Mucosa of rectum (tissue), 2 donors: Measurements from ENCODE around the gene ENPP7.

Experiments used
- H3K27ac ChIP-seq, 2 donors: one replicate each; pipeline ENCODE4 v1.7.0; 2013; ENCODE audit warnings: inconsistent platforms in 2 of 2, low read depth in 2 of 2, low read length in 2 of 2
- H3K27me3 ChIP-seq, 2 donors: one replicate each; pipeline ENCODE4 v1.7.0; 2013; ENCODE audit warnings: low read length in 2 of 2; ENCODE audit not compliant: control insufficient read depth in 2 of 2, insufficient read depth in 2 of 2
- H3K36me3 ChIP-seq, 2 donors: one replicate each; pipeline ENCODE4 v1.7.0; 2013; ENCODE audit warnings: low read length in 2 of 2; ENCODE audit not compliant: control insufficient read depth in 2 of 2, insufficient read depth in 2 of 2
- H3K4me1 ChIP-seq, 2 donors: one replicate each; pipeline ENCODE4 v1.7.0; 2013; ENCODE audit warnings: low read length in 2 of 2, mild to moderate bottlenecking in 1 of 2; ENCODE audit not compliant: control insufficient read depth in 2 of 2, insufficient read depth in 2 of 2
- H3K4me3 ChIP-seq, 2 donors: one replicate each; pipeline ENCODE4 v1.7.0; 2013; ENCODE audit warnings: low read length in 2 of 2
- H3K9ac ChIP-seq, 2 donors: one replicate each; pipeline ENCODE4 v1.7.0; 2013; ENCODE audit warnings: low read length in 2 of 2, low read depth in 1 of 2, mild to moderate bottlenecking in 1 of 2
- H3K9me3 ChIP-seq, 2 donors: one replicate each; pipeline ENCODE4 v1.7.0; 2013; ENCODE audit warnings: low read length in 2 of 2; ENCODE audit not compliant: control insufficient read depth in 2 of 2
- donor health status: healthy.
- donor health status: Normal muscosa, but diverticular disease.

The ENPP7 gene

DNA sequence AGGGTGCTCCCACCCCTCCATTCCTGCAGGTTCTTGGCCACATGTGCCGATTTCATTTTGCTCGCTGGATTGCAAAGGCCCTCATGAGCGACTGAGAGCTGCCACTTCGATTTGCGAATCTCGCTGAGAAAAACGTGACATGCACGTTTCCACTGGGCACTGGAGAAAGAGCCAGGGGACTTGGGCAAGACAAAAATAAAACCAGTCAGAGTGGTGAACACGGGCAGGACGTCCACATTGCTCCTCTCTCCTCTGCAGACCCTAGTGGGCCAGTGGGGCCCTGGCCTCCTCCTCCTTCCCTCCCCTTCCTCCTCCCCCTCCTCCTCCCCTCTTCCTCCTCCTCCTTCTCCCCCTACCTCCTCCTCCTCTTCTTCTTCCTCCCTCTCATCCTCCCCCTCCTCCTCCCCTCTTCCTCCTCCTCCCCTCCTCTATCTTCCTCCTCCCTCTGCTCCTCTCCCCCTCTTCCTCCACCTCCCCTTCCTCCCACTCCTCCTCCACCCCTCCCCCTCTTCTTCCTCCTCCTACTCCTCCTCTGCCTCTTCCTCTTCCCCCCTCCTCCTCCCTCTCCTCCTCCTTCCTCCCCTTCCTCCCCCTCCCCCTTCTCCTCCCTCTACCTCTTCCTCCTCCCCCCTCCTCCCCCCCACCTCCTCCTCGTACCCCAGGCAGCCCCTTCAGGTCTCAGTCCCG lies 28.1 kb upstream of the ENPP7 start:
- no peak overlapping the region for H3K27ac ChIP-seq
- no peaks in the 10 kb centered on the region for H3K4me1 ChIP-seq
- H3K36me3 ChIP-seq = no peaks in the 10 kb centered on the region
- no peak overlapping the region for H3K4me3 ChIP-seq
- no peaks in the 10 kb centered on the region for H3K9me3 ChIP-seq
- peaks cover 0 to 7% of the 10 kb centered on the region in 2 donors for H3K27me3 ChIP-seq
- H3K9ac ChIP-seq = no peak overlapping the region

DNA sequence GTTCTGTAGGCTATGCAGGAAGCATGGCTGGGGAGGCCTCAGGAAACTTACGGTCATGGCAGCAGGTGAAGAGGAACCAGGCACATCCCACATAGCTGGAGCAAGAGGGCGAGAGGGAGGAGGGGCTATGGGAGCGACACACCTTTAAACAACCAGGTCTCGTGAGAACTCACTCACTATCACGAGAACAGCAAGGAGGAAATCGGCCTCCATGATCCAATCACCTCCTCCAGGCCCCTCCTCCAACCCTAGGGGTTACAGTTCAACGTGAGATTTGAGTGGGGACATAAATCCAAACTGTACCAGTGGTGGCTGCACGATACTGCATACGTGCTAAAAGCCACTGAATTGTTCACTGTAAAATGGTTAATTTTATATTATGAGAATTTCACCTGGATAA lies 26.1 kb upstream of the ENPP7 start:
- H3K27me3 ChIP-seq = peaks cover 0 to 2% of the 10 kb centered on the region in 2 donors
- no peaks in the 10 kb centered on the region for H3K4me1 ChIP-seq
- no peaks in the 10 kb centered on the region for H3K9me3 ChIP-seq
- H3K27ac ChIP-seq = no peak overlapping the region
- no peak overlapping the region for H3K4me3 ChIP-seq
- H3K9ac ChIP-seq = no peak overlapping the region
- no peaks in the 10 kb centered on the region for H3K36me3 ChIP-seq

DNA sequence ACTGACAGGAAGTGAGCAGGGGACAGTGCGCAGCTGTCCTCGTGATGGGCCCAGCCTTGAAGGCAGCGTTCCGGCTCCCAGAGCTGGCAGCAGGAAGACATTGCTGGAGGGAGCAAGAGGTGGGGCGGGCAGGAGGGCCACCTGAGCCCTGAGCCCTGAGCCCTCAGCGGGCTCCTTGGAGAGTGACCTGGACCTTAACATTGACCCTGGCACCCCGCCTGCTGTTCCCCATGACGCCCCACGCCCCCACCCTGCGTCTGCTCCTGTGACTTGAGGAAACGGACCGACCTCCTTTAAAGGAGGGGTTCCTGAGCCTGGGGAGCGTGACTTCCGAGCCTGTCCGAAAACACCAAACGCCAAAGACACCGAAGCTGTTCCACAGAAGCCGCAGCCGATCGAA lies 25.1 kb upstream of the ENPP7 start:
- Histone ChIP-seq H3K4me1 (no peaks in the 10 kb centered on the region), H3K27ac (no peak overlapping the region), H3K27me3 (peaks cover 0 to 2% of the 10 kb centered on the region in 2 donors), H3K9ac (no peak overlapping the region), H3K36me3 (no peaks in the 10 kb centered on the region), H3K9me3 (no peaks in the 10 kb centered on the region), H3K4me3 (no peak overlapping the region)

DNA sequence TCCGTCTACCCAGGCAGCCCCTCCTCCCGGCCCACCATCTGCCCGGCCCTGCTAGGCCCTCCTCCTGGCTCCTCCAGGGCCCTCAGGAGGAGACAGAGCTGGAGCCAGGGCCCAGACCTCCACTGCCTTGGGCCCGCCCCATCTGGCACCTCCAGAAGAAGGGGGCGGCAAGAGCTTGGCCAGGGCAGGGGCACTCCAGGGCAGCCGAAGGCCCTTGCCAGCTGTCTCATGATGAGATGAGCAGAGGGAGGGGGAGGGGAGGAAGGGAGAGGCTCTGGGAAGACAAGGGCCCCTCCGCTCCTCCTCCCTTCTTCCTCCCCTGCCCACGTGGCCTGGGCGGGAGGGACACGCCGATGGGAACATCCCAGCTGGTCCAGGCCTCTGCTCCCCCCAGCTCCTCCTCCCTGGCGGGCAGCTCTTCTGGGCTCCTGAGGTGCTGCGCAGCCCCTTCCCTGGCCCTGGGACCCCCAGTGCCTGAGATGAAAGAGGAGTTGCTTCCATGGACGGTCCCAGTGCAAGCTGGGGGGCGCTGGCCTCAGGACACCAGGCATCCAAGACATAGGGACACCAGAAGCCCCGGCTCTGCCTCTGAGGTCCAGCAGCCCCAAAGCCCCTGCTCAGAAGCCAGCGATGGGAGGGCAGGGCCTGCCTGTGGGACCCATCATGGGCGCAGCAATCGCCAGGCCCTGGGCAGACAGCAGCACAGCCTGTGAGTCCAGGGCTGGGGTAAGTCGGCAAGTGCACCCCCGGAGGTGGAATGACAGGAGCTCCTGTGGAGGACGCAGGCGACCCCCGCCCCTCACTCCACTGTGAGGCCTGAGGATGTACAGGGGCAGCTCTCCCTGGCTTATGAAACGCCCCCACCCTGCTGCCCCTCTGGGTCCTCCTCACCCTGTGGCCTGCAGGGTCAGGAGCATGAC lies 23.6 kb upstream of the ENPP7 start:
- Histone ChIP-seq H3K9me3 (no peaks in the 10 kb centered on the region), H3K4me1 (no peaks in the 10 kb centered on the region), H3K36me3 (no peaks in the 10 kb centered on the region), H3K27ac (no peak overlapping the region), H3K27me3 (no peaks in the 10 kb centered on the region), H3K9ac (no peak overlapping the region), H3K4me3 (no peak overlapping the region)

DNA sequence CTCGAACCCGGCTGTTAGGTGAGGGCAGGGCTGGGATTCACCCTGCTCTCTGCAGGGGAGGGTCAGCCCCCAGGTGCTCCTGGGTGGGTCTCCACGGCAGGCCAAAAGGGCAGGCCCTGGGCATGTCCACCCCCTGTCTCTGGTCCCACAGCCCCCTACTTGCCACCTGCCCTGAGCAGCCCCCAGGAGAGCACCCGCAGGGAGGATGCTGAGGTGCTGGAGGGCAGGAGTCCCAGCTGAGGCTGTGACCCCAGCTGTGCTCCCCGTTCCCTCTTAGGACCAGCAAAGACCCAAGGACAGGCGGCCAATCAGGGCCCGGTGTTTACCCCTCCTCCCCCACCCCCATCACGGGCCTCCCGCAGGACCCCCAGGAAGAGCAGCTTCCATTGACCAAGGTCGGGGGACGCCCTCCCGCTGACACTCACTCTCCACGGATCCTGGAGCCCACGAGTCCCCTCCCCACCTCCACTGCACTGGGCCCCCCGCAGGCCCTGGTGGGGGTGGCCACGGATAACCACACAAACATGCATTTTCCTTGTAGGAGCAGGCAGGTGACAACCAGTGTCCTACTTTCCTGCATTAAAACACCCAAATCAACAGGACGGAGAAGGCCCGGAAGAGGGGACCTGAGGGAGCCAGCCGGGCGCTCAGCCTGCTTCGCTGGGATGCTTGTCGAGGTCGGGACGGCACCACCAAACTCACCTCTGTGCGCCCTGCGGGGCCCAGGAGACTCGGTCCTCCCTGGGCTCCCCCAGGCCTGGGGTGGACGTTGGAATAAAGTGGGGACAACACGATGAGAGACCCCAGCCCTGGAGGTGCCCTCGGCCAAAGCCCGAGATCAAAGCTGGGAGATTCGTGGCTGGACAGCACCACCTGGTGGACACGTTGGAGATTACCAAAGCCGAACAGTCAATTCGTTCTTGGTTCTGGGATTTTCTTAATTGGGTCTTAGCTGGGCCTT lies 22.5 kb upstream of the ENPP7 start:
- Histone ChIP-seq H3K36me3 (no peaks in the 10 kb centered on the region), H3K9me3 (no peaks in the 10 kb centered on the region), H3K27me3 (no peaks in the 10 kb centered on the region), H3K4me3 (peak overlapping the region in 1 of 2 donors; percentile 26), H3K9ac (no peak overlapping the region), H3K4me1 (no peaks in the 10 kb centered on the region), H3K27ac (no peak overlapping the region)

DNA sequence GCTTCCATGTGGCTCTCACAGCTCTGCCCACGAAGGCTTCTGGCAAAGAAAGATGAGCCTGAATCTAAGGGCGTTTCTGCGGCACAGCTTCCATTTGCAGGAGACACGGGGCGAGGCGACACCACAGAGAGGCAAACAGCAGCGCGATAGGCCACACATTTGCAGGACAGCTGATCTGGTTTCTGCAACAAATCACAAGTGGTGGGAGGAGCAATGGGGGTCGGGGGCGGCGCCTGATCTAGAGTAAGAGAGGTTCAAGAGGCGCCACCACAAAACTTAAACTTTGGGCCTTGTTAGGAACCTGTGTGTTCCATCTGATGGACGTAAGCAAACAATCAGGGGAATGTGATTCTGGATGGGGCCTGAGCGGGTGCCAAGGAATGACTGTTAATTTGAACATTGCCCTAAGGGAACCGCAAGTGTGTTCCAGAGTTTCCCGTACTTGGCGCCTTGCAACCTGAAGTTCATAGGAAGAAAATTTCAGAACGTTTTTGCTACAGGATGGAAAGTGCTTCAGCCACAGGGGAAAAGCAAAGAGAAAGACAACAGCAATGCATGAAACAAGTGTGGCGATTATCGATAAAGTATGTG lies 18.9 kb upstream of the ENPP7 start:
- no peak overlapping the region for H3K4me3 ChIP-seq
- no peak overlapping the region for H3K27ac ChIP-seq
- H3K27me3 ChIP-seq = no peaks in the 10 kb centered on the region
- H3K4me1 ChIP-seq = peaks cover 0 to 11% of the 10 kb centered on the region in 2 donors
- no peaks in the 10 kb centered on the region for H3K9me3 ChIP-seq
- no peaks in the 10 kb centered on the region for H3K36me3 ChIP-seq
- H3K9ac ChIP-seq = no peak overlapping the region

DNA sequence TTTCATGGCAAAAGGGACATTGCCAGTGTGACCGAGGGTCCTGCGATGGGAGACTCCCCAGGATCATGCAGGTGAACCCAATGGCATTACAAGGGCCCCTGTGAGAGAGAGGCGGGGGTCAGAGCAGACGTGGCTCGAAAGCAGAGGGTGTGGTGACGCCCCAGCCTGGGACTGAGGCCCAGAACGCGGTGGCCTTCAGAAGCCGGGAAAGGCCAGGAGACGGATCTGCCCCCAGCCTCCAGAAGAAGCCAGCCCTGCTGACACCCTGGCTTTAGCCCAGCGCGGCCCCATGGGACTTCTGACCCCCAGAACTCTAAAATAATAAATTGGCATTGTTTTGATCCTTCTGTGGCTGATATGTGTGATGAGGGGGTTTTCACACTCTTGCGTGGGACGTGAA lies 17.4 kb upstream of the ENPP7 start:
- H3K9me3 ChIP-seq = no peaks in the 10 kb centered on the region
- no peaks in the 10 kb centered on the region for H3K36me3 ChIP-seq
- H3K4me3 ChIP-seq = no peak overlapping the region
- H3K27me3 ChIP-seq = no peaks in the 10 kb centered on the region
- no peak overlapping the region for H3K27ac ChIP-seq
- peaks cover 0 to 11% of the 10 kb centered on the region in 2 donors for H3K4me1 ChIP-seq
- no peak overlapping the region for H3K9ac ChIP-seq

DNA sequence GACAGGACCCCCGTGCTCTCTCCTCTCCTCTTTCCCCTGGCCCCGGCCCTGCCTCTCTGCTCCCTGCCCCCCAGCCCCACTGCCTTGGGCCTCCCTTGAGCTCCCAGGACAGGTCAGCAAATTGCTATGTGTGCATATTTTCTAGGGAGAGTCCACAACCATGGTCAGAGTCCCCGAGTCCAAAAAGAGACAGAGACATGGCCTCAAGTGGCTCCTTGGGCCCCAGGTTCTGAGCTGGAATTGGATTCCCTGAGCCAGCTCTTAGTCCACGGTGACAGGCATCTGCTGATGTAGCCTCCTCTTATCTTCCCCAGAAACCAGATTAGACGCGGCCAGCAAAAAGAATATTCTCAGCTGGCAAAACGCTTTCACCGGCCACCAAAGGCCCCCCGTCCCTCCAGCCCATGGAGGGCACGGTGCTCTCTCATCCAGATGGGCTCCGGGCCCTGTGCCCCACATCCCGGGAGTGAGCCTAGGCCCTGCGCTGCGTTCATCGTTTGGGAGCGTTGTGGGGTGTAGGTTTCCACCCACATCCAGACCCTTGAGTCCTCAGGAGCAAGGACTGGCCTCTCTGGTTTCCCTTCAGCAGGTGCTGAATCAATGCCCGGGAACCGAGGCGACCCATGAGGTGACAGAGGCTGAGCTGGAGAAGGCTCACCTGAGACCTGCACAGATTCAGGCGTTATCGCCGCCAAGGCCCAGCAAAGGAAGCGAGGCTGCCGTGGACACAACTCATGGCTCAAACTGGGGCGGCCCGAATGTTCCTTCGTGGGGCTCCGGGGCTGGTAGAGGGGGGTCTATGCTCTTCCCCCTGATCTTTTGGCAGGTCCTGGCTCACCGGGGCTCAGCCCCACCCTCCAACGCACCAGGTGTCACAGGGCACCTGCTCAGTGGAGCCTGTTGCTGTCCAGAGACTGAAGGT lies 16.3 kb upstream of the ENPP7 start:
- peaks cover 0 to 11% of the 10 kb centered on the region in 2 donors for H3K4me1 ChIP-seq
- no peak overlapping the region for H3K4me3 ChIP-seq
- H3K27ac ChIP-seq = no peak overlapping the region
- H3K9me3 ChIP-seq = no peaks in the 10 kb centered on the region
- no peaks in the 10 kb centered on the region for H3K36me3 ChIP-seq
- H3K9ac ChIP-seq = no peak overlapping the region
- no peaks in the 10 kb centered on the region for H3K27me3 ChIP-seq
